SK-N-SH treated with all-trans-retinoic acid at 6 μM for 48 hours (cell line): ENCODE data around the gene LYRM4.

ENCODE experiments used
- ATAC-seq: fragments of 200-7000 bp; cut with Tn5 transposase; 3 replicates; pipeline ENCODE4 v1.9.1; 2020; ENCODE audit warnings: mild to moderate bottlenecking, moderate library complexity
- ARNTL ChIP-seq: fragments of 450-650 bp; formaldehyde crosslinking; IDR thresholded peaks from 2 replicates; pipeline ENCODE4 v1.5.0; 2020; ENCODE audit warnings: low read depth, mild to moderate bottlenecking, moderate library complexity, borderline replicate concordance
- CSDC2 ChIP-seq: fragments of 250-450 bp; sonication (Bioruptor Pico); IDR thresholded peaks from 2 replicates; pipeline ENCODE4 v1.5.0; 2020; ENCODE audit warnings: mild to moderate bottlenecking, moderate library complexity
- CSRNP3 ChIP-seq: fragments of 250-450 bp; sonication (Bioruptor Pico); IDR thresholded peaks from 2 replicates; pipeline ENCODE4 v1.5.1; 2021; ENCODE audit warnings: mild to moderate bottlenecking, moderate library complexity
- ISL1 ChIP-seq: fragments of 250-450 bp; sonication (Bioruptor Pico); IDR thresholded peaks from 2 replicates; pipeline ENCODE4 v2.1.2; 2022; ENCODE audit warnings: mild to moderate bottlenecking, moderate library complexity
- PATZ1 ChIP-seq: fragments of 250-450 bp; sonication (Bioruptor Pico); IDR thresholded peaks from 2 replicates; pipeline ENCODE4 v1.8.0; 2020; ENCODE audit warnings: mild to moderate bottlenecking, moderate library complexity, borderline replicate concordance
- POU6F1 ChIP-seq: fragments of 250-450 bp; sonication (Bioruptor Pico); IDR thresholded peaks from 2 replicates; pipeline ENCODE4 v1.8.0; 2021; ENCODE audit warnings: low read depth, mild to moderate bottlenecking, moderate library complexity, borderline replicate concordance
- PPARA ChIP-seq: fragments of 250-450 bp; sonication (Bioruptor Pico); IDR thresholded peaks from 2 replicates; pipeline ENCODE4 v1.5.0; 2020; ENCODE audit warnings: mild to moderate bottlenecking, borderline replicate concordance
- RARB ChIP-seq: fragments of 250-450 bp; sonication (Bioruptor Pico); IDR thresholded peaks from 2 replicates; pipeline ENCODE4 v1.8.0; 2021; ENCODE audit warnings: mild to moderate bottlenecking, moderate library complexity
- TOX ChIP-seq: fragments of 250-450 bp; sonication (Bioruptor Pico); IDR thresholded peaks from 2 replicates; pipeline ENCODE4 v1.8.0; 2021; ENCODE audit warnings: mild to moderate bottlenecking, moderate library complexity, borderline replicate concordance
- ZC3H10 ChIP-seq: fragments of 250-450 bp; sonication (Bioruptor Pico); IDR thresholded peaks from 2 replicates; pipeline ENCODE4 v1.5.1; 2021; ENCODE audit warnings: mild to moderate bottlenecking, moderate library complexity
- ZFP3 ChIP-seq: fragments of 250-450 bp; sonication (Bioruptor Pico); IDR thresholded peaks from 2 replicates; pipeline ENCODE4 v1.5.0; 2020; ENCODE audit warnings: mild to moderate bottlenecking, moderate library complexity
- ZFP30 ChIP-seq: fragments of 450-650 bp; formaldehyde crosslinking; IDR thresholded peaks from 2 replicates; pipeline ENCODE4 v1.5.0; 2022; ENCODE audit warnings: mild to moderate bottlenecking, moderate library complexity
- ZNF565 ChIP-seq: fragments of 450-650 bp; formaldehyde crosslinking; conservative IDR thresholded peaks from 2 replicates; pipeline ENCODE4 v1.5.0; 2020; ENCODE audit warnings: low read depth, mild to moderate bottlenecking, moderate library complexity
- ZNF70 ChIP-seq: fragments of 450-650 bp; formaldehyde crosslinking; IDR thresholded peaks from 2 replicates; pipeline ENCODE4 v1.5.0; 2020; ENCODE audit warnings: mild to moderate bottlenecking, moderate library complexity
- ZNF8 ChIP-seq: fragments of 450-650 bp; formaldehyde crosslinking; IDR thresholded peaks from 2 replicates; pipeline ENCODE4 v1.5.0; 2020; ENCODE audit warnings: mild to moderate bottlenecking, moderate library complexity
- TF ChIP-seq, protein P1 (sequence below): fragments of 250-450 bp; sonication (Bioruptor Pico); IDR thresholded peaks from 2 replicates; pipeline ENCODE4 v1.5.1; 2020; ENCODE audit warnings: low read depth, mild to moderate bottlenecking, moderate library complexity

Gene LYRM4

DNA sequence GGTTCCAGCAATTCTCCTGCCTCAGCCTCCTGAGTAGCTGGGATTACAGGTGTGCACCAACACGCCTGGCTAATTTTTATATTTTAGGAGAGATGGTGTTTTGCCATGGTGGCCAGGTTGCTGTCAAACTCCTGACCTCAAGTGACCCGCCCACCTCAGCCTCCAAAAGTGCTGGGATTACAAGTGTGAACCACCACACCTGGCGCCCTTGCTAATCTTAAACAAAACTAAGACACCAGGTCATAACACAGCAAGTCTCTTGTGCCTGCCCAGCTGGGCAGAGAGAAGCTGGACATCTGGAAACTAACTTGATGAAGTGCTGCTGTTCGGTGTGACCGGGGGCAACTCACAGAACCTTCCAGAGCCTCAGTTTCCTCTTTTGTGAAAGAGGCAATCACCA, 107.6 kb downstream of the LYRM4 start:
- no peak for ATAC-seq
- TF ChIP-seq TOX (CRISPR knock-in tag) (no peak), ZNF8 (CRISPR knock-in tag) (no peak)

DNA sequence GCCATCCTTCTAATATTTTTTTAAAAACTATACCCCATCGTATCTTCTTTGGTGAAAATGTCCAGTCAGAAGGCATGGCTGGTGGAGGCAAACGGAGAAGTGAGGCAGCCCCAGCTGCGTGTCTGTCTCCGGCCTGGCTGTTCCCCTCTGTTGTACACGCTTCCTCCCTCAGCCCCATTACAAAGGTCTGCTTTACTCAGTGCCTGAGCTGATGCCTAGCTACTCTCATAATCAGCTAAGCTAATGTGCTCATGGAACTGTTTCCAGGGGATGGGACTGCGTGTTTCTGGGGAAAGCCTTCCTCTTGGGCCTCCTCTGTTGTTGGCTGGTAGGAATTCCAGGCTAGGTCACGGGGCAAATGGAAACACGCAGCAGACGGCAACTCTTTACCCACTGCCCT, 108.3 kb downstream of the LYRM4 start:
- TF ChIP-seq RARB (CRISPR knock-in tag) (no peak), POU6F1 (CRISPR knock-in tag) (no peak), ZNF70 (CRISPR knock-in tag) (no peak), PATZ1 (CRISPR knock-in tag) (no peak)
- TF ChIP-seq, all 23 proteins: peak for 0
- peak; percentile 69 for ATAC-seq

GRCh38 chr6:5151955-5152401, 108.8 kb downstream of the LYRM4 start:
- ATAC-seq: peak; percentile 88
- TF ChIP-seq CSDC2 (0 out of 2 replicates have a peak, but pooled peaks have one; percentile 5), ZC3H10 (CRISPR knock-in tag) (no peak)

- TF ChIP-seq ISL1 (CRISPR knock-in tag): peak; percentile 68
- no peak for TF ChIP-seq ARNTL (CRISPR knock-in tag)
- no peak for TF ChIP-seq CSDC2
- TF ChIP-seq, all 23 proteins: peak for 1
These were observed 109.3 kb downstream of the LYRM4 start for GRCh38 chr6:5151360-5151954.

GRCh38 chr6:5150551-5151075, 110.1 kb downstream of the LYRM4 start:
- no peak for TF ChIP-seq PATZ1 (CRISPR knock-in tag)
- TF ChIP-seq, all 23 proteins: peak for 0
- no peak for ATAC-seq

More at GRCh38 chr6:5151360-5151954, 109.3 kb downstream of the LYRM4 start:
- ATAC-seq: peak; percentile 24

DNA sequence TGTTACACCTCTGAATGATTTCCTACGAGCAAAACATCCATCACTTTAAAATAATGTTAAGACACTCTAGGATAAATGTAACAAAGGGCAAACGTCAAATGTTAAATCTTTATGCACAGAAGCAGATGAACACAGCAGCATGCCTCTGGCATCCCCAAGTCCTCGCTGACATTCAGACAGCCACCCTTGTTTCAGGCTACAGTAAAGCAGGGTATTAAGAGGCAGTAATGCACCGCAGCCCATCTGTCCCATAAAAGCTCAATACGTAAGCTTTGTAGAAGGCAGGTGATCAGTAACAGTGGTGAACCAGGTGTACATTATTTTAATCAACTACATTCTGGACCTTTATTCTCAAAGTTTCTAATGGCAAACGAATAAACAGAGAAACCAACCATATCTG, 110.9 kb downstream of the LYRM4 start:
- TF ChIP-seq CSDC2 (no peak), TOX (CRISPR knock-in tag) (no peak)
- no peak for ATAC-seq

- no peak for ATAC-seq
- TF ChIP-seq ZFP30 (CRISPR knock-in tag) (no peak), ZC3H10 (CRISPR knock-in tag) (no peak), TOX (CRISPR knock-in tag) (no peak), ARNTL (CRISPR knock-in tag) (no peak), CSRNP3 (CRISPR knock-in tag) (no peak), ZNF565 (CRISPR knock-in tag) (no peak), ZFP3 (CRISPR knock-in tag) (no peak), POU6F1 (CRISPR knock-in tag) (no peak), PPARA (CRISPR knock-in tag) (no peak), PATZ1 (CRISPR knock-in tag) (no peak), ZNF70 (CRISPR knock-in tag) (no peak), ZNF8 (CRISPR knock-in tag) (no peak)
- TF ChIP-seq, protein P1, sequence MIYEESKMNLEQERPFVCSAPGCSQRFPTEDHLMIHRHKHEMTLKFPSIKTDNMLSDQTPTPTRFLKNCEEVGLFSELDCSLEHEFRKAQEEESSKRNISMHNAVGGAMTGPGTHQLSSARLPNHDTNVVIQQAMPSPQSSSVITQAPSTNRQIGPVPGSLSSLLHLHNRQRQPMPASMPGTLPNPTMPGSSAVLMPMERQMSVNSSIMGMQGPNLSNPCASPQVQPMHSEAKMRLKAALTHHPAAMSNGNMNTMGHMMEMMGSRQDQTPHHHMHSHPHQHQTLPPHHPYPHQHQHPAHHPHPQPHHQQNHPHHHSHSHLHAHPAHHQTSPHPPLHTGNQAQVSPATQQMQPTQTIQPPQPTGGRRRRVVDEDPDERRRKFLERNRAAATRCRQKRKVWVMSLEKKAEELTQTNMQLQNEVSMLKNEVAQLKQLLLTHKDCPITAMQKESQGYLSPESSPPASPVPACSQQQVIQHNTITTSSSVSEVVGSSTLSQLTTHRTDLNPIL: no peak
These were observed 111.5 kb downstream of the LYRM4 start for GRCh38 chr6:5149159-5149704.
